CD4-positive, alpha-beta memory T cell (primary cell): Measurements from ENCODE around the gene CLEC4M. TPM values are rescaled to one million over a fixed set of nuclear protein-coding genes. Genes with fewer than 3 reads are reported as not detected.

Source experiments
- CTCF ChIA-PET: fragments of 350-600 bp; sonication (Branson Sonifier 250); formaldehyde crosslinking; loops from one replicate; lab custom pipeline; 2021; ENCODE audit warnings: inconsistent platforms; ENCODE audit not compliant: partially characterized antibody; lab: Charles Lee
- POLR2A ChIA-PET: fragments of 350-600 bp; sonication (Branson Sonifier 250); formaldehyde crosslinking; loops from one replicate; lab custom pipeline; 2021; ENCODE audit not compliant: partially characterized antibody; lab: Charles Lee
- DNase-seq, 5 donors: peaks; one replicate each; pipeline versions ENCODE4 v3.0.0 to v3.0.0-alpha.2; 2020 to 2022; ENCODE audit warnings: mixed read lengths in 1 of 5
- H3K27ac ChIP-seq: one replicate; pipeline ENCODE4 v1.7.0; 2013; ENCODE audit warnings: low read depth, low read length
- H3K27me3 ChIP-seq: 2 replicates; pipeline ENCODE4 v1.7.0; 2013; ENCODE audit warnings: mild to moderate bottlenecking, low read length, moderate library complexity; ENCODE audit not compliant: insufficient read depth
- H3K36me3 ChIP-seq: 2 replicates; pipeline ENCODE4 v1.7.0; 2013; ENCODE audit warnings: mild to moderate bottlenecking, low read length, moderate library complexity; ENCODE audit not compliant: insufficient read depth
- H3K4me1 ChIP-seq: 2 replicates; pipeline ENCODE4 v1.7.0; 2013; ENCODE audit warnings: mild to moderate bottlenecking, low read length, moderate library complexity; ENCODE audit not compliant: insufficient read depth
- H3K4me3 ChIP-seq, 2 donors: one replicate each; pipeline ENCODE4 v1.7.0; 2013; ENCODE audit warnings: low read length in 2 of 2, mild to moderate bottlenecking in 1 of 2
- H3K9me3 ChIP-seq, 2 donors: one replicate each; pipeline ENCODE4 v1.7.0; 2013; ENCODE audit warnings: low read length in 2 of 2, control low read depth in 1 of 2; ENCODE audit not compliant: control insufficient read depth in 1 of 2
- H3K27ac Mint-ChIP-seq, 7 donors: one replicate each; pipeline ENCODE4 v1.8.0; 2020 to 2021; ENCODE audit warnings: mixed read lengths in 7 of 7, mild to moderate bottlenecking in 6 of 7, inconsistent platforms in 3 of 7, moderate library complexity in 3 of 7
- H3K27me3 Mint-ChIP-seq, 2 donors: one replicate each; pipeline ENCODE4 v1.8.0; 2020 to 2021; ENCODE audit warnings: mixed read lengths in 2 of 2
- H3K36me3 Mint-ChIP-seq, 2 donors: one replicate each; pipeline ENCODE4 v1.8.0; 2020 to 2021; ENCODE audit warnings: mixed read lengths in 2 of 2, inconsistent platforms in 1 of 2, mild to moderate bottlenecking in 1 of 2
- H3K4me1 Mint-ChIP-seq, 4 donors: one replicate each; pipeline ENCODE4 v1.8.0; 2020 to 2021; ENCODE audit warnings: mixed read lengths in 4 of 4, mild to moderate bottlenecking in 1 of 4
- H3K4me3 Mint-ChIP-seq, 8 donors: one replicate each; pipeline ENCODE4 v1.8.0; 2020 to 2021; ENCODE audit warnings: mixed read lengths in 8 of 8, mild to moderate bottlenecking in 7 of 8, moderate library complexity in 6 of 8, inconsistent platforms in 3 of 8
- H3K9me3 Mint-ChIP-seq, 8 donors: one replicate each; pipeline ENCODE4 v1.8.0; 2020 to 2021; ENCODE audit warnings: mixed read lengths in 8 of 8, mild to moderate bottlenecking in 5 of 8, inconsistent platforms in 3 of 8, moderate library complexity in 1 of 8
- intact Hi-C: fragments of 100-400 bp; cut with micrococcal nuclease; formaldehyde crosslinking; loops from one replicate; pipeline ENCODE4 v1.15.1; 2023
- polyA plus RNA-seq, 2 donors: library from polyadenylated mRNA; unstranded; fragments of 300-500 nt; fragmentation: Illumina TruSeq; gene quantifications; one replicate each; pipeline ENCODE4 v1.2.3, GENCODE V29; 2021
- total RNA-seq, 2 experiments: library from RNA; stranded (reverse); gene quantifications; one replicate each; pipeline ENCODE4 v1.2.3, GENCODE V29; 2021

Gene CLEC4M
- total and polyA plus RNA-seq, 4 experiments from 2014 or later: not detected

- H3K4me3 Mint-ChIP-seq: no peak within 1 kb of the TSS
- peaks cover 3 to 10% (median 7%) of the 10 kb centered on the region in 4 donors for H3K4me1 Mint-ChIP-seq
- intact Hi-C loops: no loop called here
- H3K27me3 Mint-ChIP-seq: peaks cover 2 to 12% of the 10 kb centered on the region in 2 donors
- ChIA-PET POLR2A (no interaction called here), CTCF (interaction anchor here (1.1 kb wide), 1 partner anchor 105 kb away, joined by 3 read pairs; no protein-coding TSS in a partner anchor)
- H3K9me3 Mint-ChIP-seq: peaks cover 0 to 2% (median 0%) of the 10 kb centered on the region in 8 donors
- H3K27ac ChIP-seq: no peak within 1 kb of the TSS
- no peak for DNase-seq
- no peaks in the 10 kb centered on the region for H3K36me3 Mint-ChIP-seq
- H3K9me3 ChIP-seq: no peaks in the 10 kb centered on the region
- peak within 1 kb of the TSS in 2 of 7 donors; percentile 51 to 81 for H3K27ac Mint-ChIP-seq
- no peaks in the 10 kb centered on the region for H3K36me3 ChIP-seq
- H3K4me3 ChIP-seq: no peak within 1 kb of the TSS
- H3K27me3 ChIP-seq: no peaks in the 10 kb centered on the region
- H3K4me1 ChIP-seq: no peaks in the 10 kb centered on the region
Observed at GRCh38 chr19:7746903-7747884, 15.8 kb upstream of the CLEC4M start, which contains the start of gene CD209. TSS of gene CD209 (minus strand) at chr19:7747534. CDS start at chr19:7747511, 23 bp downstream.

- Mint-ChIP-seq H3K36me3 (no peaks in the 10 kb centered on the region), H3K4me1 (peaks cover 3 to 10% (median 7%) of the 10 kb centered on the region in 4 donors), H3K4me3 (no peak overlapping the region), H3K27ac (no peak overlapping the region), H3K27me3 (peaks cover 4 to 13% of the 10 kb centered on the region in 2 donors), H3K9me3 (peaks cover 0 to 2% (median under 1%) of the 10 kb centered on the region in 8 donors)
- Histone ChIP-seq H3K27ac (no peak overlapping the region), H3K9me3 (no peaks in the 10 kb centered on the region), H3K27me3 (no peaks in the 10 kb centered on the region), H3K4me1 (no peaks in the 10 kb centered on the region), H3K36me3 (no peaks in the 10 kb centered on the region), H3K4me3 (no peak overlapping the region)
- ChIA-PET POLR2A (no interaction called here), CTCF (interaction anchor here (1.1 kb wide), 1 partner anchor 104 kb away, joined by 3 read pairs; no protein-coding TSS in a partner anchor)
- intact Hi-C loops: no loop called here
- DNase-seq: no peak
Observed at GRCh38 chr19:7748171-7748570, 14.9 kb upstream of the CLEC4M start.

- POLR2A ChIA-PET: no interaction called here
Observed at GRCh38 chr19:7748756-7749155, 14.3 kb upstream of the CLEC4M start.

GRCh38 chr19:7751157-7751783 is 11.8 kb upstream of the CLEC4M start:
- no peaks in the 10 kb centered on the region for H3K36me3 ChIP-seq
- intact Hi-C loops: loop anchor here (10.0 kb wide), 1 partner anchor 46 kb away; the partner anchor contains the start of gene FCER2
- H3K9me3 ChIP-seq: peaks cover 0 to 2% of the 10 kb centered on the region in 2 donors
- H3K27ac ChIP-seq: no peak overlapping the region
- Mint-ChIP-seq H3K27ac (peak overlapping the region in 4 of 7 donors; percentile 17 to 77 (median 59)), H3K4me1 (peaks cover 3 to 10% (median 8%) of the 10 kb centered on the region in 4 donors), H3K27me3 (peaks cover 4 to 7% of the 10 kb centered on the region in 2 donors), H3K4me3 (peak overlapping the region in 1 of 8 donors; percentile 55), H3K9me3 (peaks cover 4 to 21% (median 9%) of the 10 kb centered on the region in 8 donors), H3K36me3 (peaks cover 3 to 7% of the 10 kb centered on the region in 2 donors)
- peak in 2 of 5 donors; percentile 40 to 64 for DNase-seq
- ChIA-PET CTCF (no interaction called here), POLR2A (no interaction called here)
- H3K27me3 ChIP-seq: no peaks in the 10 kb centered on the region
- H3K4me1 ChIP-seq: no peaks in the 10 kb centered on the region
- no peak overlapping the region for H3K4me3 ChIP-seq

More at GRCh38 chr19:7748756-7749155, 14.3 kb upstream of the CLEC4M start:
- Histone ChIP-seq H3K27me3 (no peaks in the 10 kb centered on the region), H3K27ac (no peak overlapping the region), H3K4me1 (no peaks in the 10 kb centered on the region), H3K36me3 (no peaks in the 10 kb centered on the region), H3K9me3 (no peaks in the 10 kb centered on the region), H3K4me3 (no peak overlapping the region)
- H3K36me3 Mint-ChIP-seq: no peaks in the 10 kb centered on the region
- CTCF ChIA-PET: no interaction called here
- H3K27me3 Mint-ChIP-seq: peaks cover 4 to 11% of the 10 kb centered on the region in 2 donors
- intact Hi-C loops: no loop called here
- no peak overlapping the region for H3K27ac Mint-ChIP-seq
- H3K4me1 Mint-ChIP-seq: peaks cover 3 to 10% (median 8%) of the 10 kb centered on the region in 4 donors
- no peak for DNase-seq
- peaks cover 0 to 3% (median under 1%) of the 10 kb centered on the region in 8 donors for H3K9me3 Mint-ChIP-seq
- H3K4me3 Mint-ChIP-seq: no peak overlapping the region

GRCh38 chr19:7756258-7756657 is 6.8 kb upstream of the CLEC4M start:
- no peaks in the 10 kb centered on the region for H3K27me3 ChIP-seq
- no peak for DNase-seq
- H3K36me3 ChIP-seq: no peaks in the 10 kb centered on the region
- Mint-ChIP-seq H3K36me3 (peaks cover 14 to 16% of the 10 kb centered on the region in 2 donors), H3K9me3 (peaks cover 6 to 54% (median 40%) of the 10 kb centered on the region in 8 donors), H3K27ac (no peak overlapping the region), H3K27me3 (peaks cover 3 to 7% of the 10 kb centered on the region in 2 donors), H3K4me3 (no peak overlapping the region), H3K4me1 (peaks cover 1 to 3% (median 2%) of the 10 kb centered on the region in 4 donors)
- H3K4me1 ChIP-seq: no peaks in the 10 kb centered on the region
- CTCF ChIA-PET: no interaction called here
- H3K27ac ChIP-seq: no peak overlapping the region
- no peak overlapping the region for H3K4me3 ChIP-seq
- POLR2A ChIA-PET: no interaction called here
- H3K9me3 ChIP-seq: peaks cover 0 to 18% of the 10 kb centered on the region in 2 donors
- intact Hi-C loops: loop anchor here (10.0 kb wide), 1 partner anchor 51 kb away; the partner anchor contains the start of gene FCER2

GRCh38 chr19:7757358-7757757 is 5.7 kb upstream of the CLEC4M start:
- Histone ChIP-seq H3K27me3 (no peaks in the 10 kb centered on the region), H3K27ac (no peak overlapping the region), H3K36me3 (no peaks in the 10 kb centered on the region), H3K4me3 (no peak overlapping the region), H3K9me3 (peaks cover 0 to 18% of the 10 kb centered on the region in 2 donors), H3K4me1 (no peaks in the 10 kb centered on the region)
- H3K27me3 Mint-ChIP-seq: peaks cover 3 to 4% of the 10 kb centered on the region in 2 donors
- H3K4me1 Mint-ChIP-seq: peaks cover 0 to 3% (median 0%) of the 10 kb centered on the region in 4 donors
- no peak overlapping the region for H3K4me3 Mint-ChIP-seq
- intact Hi-C loops: loop anchor here (10.0 kb wide), 1 partner anchor 53 kb away; the partner anchor contains the start of gene FCER2
- peaks cover 14 to 16% of the 10 kb centered on the region in 2 donors for H3K36me3 Mint-ChIP-seq
- POLR2A ChIA-PET: no interaction called here
- DNase-seq: no peak
- H3K9me3 Mint-ChIP-seq: peaks cover 6 to 56% (median 39%) of the 10 kb centered on the region in 8 donors
- CTCF ChIA-PET: no interaction called here
- no peak overlapping the region for H3K27ac Mint-ChIP-seq
